ENCODE data around the gene PMP22. TPM values are rescaled to one million over a fixed set of nuclear protein-coding genes. Genes with fewer than 3 reads are reported as not detected.

PMP22 gene
- polyA plus RNA-seq, 1 donor (not counting 4 experiments of a cell fraction or from before 2014, with no cell fraction given) = 7.9 TPM

- H3K9me3 ChIP-seq (ENCODE audit: control insufficient read depth, low read depth, low read length) = no peaks in the 10 kb centered on the region
- no peak for DNase-seq (ENCODE audit: low read depth, low spot score)
- H3K27me3 ChIP-seq (ENCODE audit: control insufficient read depth, extremely low read depth, insufficient read depth, low read length) = no peaks in the 10 kb centered on the region
Observed at GRCh38 chr17:15237106-15237425, 28.1 kb downstream of the PMP22 start.

GRCh38 chr17:15236281-15237105 lies 28.6 kb downstream of the PMP22 start:
- dilution Hi-C loops (cut with MboI; ENCODE audit: extremely low pct_ligation_motif_present, low sequenced_read_pairs) = no loop called here
- no peaks in the 10 kb centered on the region for H3K9me1 ChIP-seq (ENCODE audit: control insufficient read depth, extremely low read depth, insufficient read depth, low read length)
- H3K4me2 ChIP-seq (ENCODE audit: control insufficient read depth, extremely low read depth, insufficient read depth, low read depth, low read length) = no peak overlapping the region
- H3K36me3 ChIP-seq (ENCODE audit: control insufficient read depth in 2 of 2, extremely low read depth in 1 of 2, insufficient read depth in 2 of 2, low read length in 2 of 2) = no peaks in the 10 kb centered on the region
- no peaks in the 10 kb centered on the region for H3K79me2 ChIP-seq (ENCODE audit: control insufficient read depth, insufficient read depth, low read length)
- DNase-seq (ENCODE audit: low read depth, low spot score) (no peak), FAIRE-seq (no peak)
- no peak overlapping the region for H3K9ac ChIP-seq (ENCODE audit: control insufficient read depth, extremely low read depth, insufficient read depth, low read length)
- no peak overlapping the region for H2AFZ ChIP-seq (ENCODE audit: control insufficient read depth, low read length)
- H3K4me1 ChIP-seq (ENCODE audit: control insufficient read depth, extremely low read depth, insufficient read depth, low read length) = no peaks in the 10 kb centered on the region
- no peaks in the 10 kb centered on the region for H4K20me1 ChIP-seq (ENCODE audit: control insufficient read depth, extremely low read depth, insufficient read depth, low read length)
- H3K27me3 ChIP-seq (ENCODE audit: control insufficient read depth, extremely low read depth, insufficient read depth, low read length) = no peaks in the 10 kb centered on the region
- H3K27ac ChIP-seq (ENCODE audit: control insufficient read depth, insufficient read depth, low read length) = no peak overlapping the region
- no peak overlapping the region for H3K4me3 ChIP-seq (ENCODE audit: control insufficient read depth in 2 of 3, extremely low read depth in 1 of 3, insufficient read depth in 2 of 3, low read depth in 1 of 3, low read length in 3 of 3)
- H3K9me3 ChIP-seq (ENCODE audit: control insufficient read depth, low read depth, low read length) = no peaks in the 10 kb centered on the region
- no peak for TF ChIP-seq EZH2 (IDR thresholded peaks at IDR 0.05; ENCODE audit: low read length)
- TF ChIP-seq CTCF (optimal IDR thresholded peaks at IDR 0.05 in 1 of 3, IDR thresholded peaks at IDR 0.05 in 1 of 3, conservative IDR thresholded peaks at IDR 0.05 in 1 of 3; ENCODE audit: extremely low read depth in 1 of 3, insufficient read depth in 2 of 3, low read length in 3 of 3) = no peak

More at GRCh38 chr17:15237106-15237425, 28.1 kb downstream of the PMP22 start:
- no peaks in the 10 kb centered on the region for H3K79me2 ChIP-seq (ENCODE audit: control insufficient read depth, insufficient read depth, low read length)
- dilution Hi-C loops (cut with MboI; ENCODE audit: extremely low pct_ligation_motif_present, low sequenced_read_pairs) = no loop called here
- H3K4me3 ChIP-seq (ENCODE audit: control insufficient read depth in 2 of 3, extremely low read depth in 1 of 3, insufficient read depth in 2 of 3, low read depth in 1 of 3, low read length in 3 of 3) = no peak overlapping the region
- H3K9ac ChIP-seq (ENCODE audit: control insufficient read depth, extremely low read depth, insufficient read depth, low read length) = no peak overlapping the region
- H3K4me2 ChIP-seq (ENCODE audit: control insufficient read depth, extremely low read depth, insufficient read depth, low read depth, low read length) = no peak overlapping the region
- H3K9me1 ChIP-seq (ENCODE audit: control insufficient read depth, extremely low read depth, insufficient read depth, low read length) = no peaks in the 10 kb centered on the region
- no peak overlapping the region for H2AFZ ChIP-seq (ENCODE audit: control insufficient read depth, low read length)
- H3K4me1 ChIP-seq (ENCODE audit: control insufficient read depth, extremely low read depth, insufficient read depth, low read length) = no peaks in the 10 kb centered on the region
- FAIRE-seq = no peak
- no peaks in the 10 kb centered on the region for H3K36me3 ChIP-seq (ENCODE audit: control insufficient read depth in 2 of 2, extremely low read depth in 1 of 2, insufficient read depth in 2 of 2, low read length in 2 of 2)
- H4K20me1 ChIP-seq (ENCODE audit: control insufficient read depth, extremely low read depth, insufficient read depth, low read length) = no peaks in the 10 kb centered on the region
- TF ChIP-seq EZH2 (IDR thresholded peaks at IDR 0.05; ENCODE audit: low read length) (no peak), CTCF (optimal IDR thresholded peaks at IDR 0.05 in 1 of 3, IDR thresholded peaks at IDR 0.05 in 1 of 3, conservative IDR thresholded peaks at IDR 0.05 in 1 of 3; ENCODE audit: extremely low read depth in 1 of 3, insufficient read depth in 2 of 3, low read length in 3 of 3) (no peak)
- no peak overlapping the region for H3K27ac ChIP-seq (ENCODE audit: control insufficient read depth, insufficient read depth, low read length)
